Neuronal stem cell (in vitro differentiated cells): ENCODE results near the gene RTN4RL1.

Experiments used
- DNase-seq: peaks from one replicate; pipeline ENCODE4 v3.0.0-alpha.2; 2013; ENCODE audit warnings: low spot score
- H2AFZ ChIP-seq: one replicate; pipeline ENCODE4 v1.6.1; 2013; ENCODE audit warnings: mild to moderate bottlenecking, low read length, inconsistent platforms
- H2AK5ac ChIP-seq: 2 replicates; pipeline ENCODE4 v1.6.1; 2013; ENCODE audit warnings: low read depth, mild to moderate bottlenecking, inconsistent platforms, low read length, moderate library complexity, mixed read lengths
- H2BK120ac ChIP-seq: 2 replicates; pipeline ENCODE4 v1.6.1; 2013; ENCODE audit warnings: low read depth, mild to moderate bottlenecking, inconsistent platforms, low read length, moderate library complexity, mixed read lengths
- H2BK12ac ChIP-seq: one replicate; pipeline ENCODE4 v1.6.1; 2013; ENCODE audit warnings: low read length, inconsistent platforms
- H2BK15ac ChIP-seq: 2 replicates; pipeline ENCODE4 v1.6.1; 2013; ENCODE audit warnings: mild to moderate bottlenecking, low read length, inconsistent platforms, mixed read lengths
- H2BK5ac ChIP-seq: one replicate; pipeline ENCODE4 v1.6.1; 2013; ENCODE audit warnings: inconsistent platforms, mild to moderate bottlenecking, low read length, moderate library complexity
- H3K14ac ChIP-seq: one replicate; pipeline ENCODE4 v1.6.1; 2013; ENCODE audit warnings: low read length, inconsistent platforms
- H3K18ac ChIP-seq: 2 replicates; pipeline ENCODE4 v1.6.1; 2013; ENCODE audit warnings: low read length, inconsistent platforms
- H3K23ac ChIP-seq: 2 replicates; pipeline ENCODE4 v1.6.1; 2013; ENCODE audit warnings: low read depth, mild to moderate bottlenecking, mixed read lengths, low read length, inconsistent platforms; ENCODE audit not compliant: poor library complexity
- H3K27ac ChIP-seq: replicated peaks from 3 replicates; pipeline ENCODE4 v1.5.1; 2013; ENCODE audit warnings: low read length, inconsistent platforms
- H3K27me3 ChIP-seq, 3 experiments: 2 replicates each; pipeline ENCODE4 v1.6.1; 2013; ENCODE audit warnings: low read length in 3 of 3, mild to moderate bottlenecking in 2 of 3, inconsistent platforms in 1 of 3, low read depth in 1 of 3, mixed read lengths in 1 of 3, moderate library complexity in 1 of 3; ENCODE audit not compliant: control insufficient read depth in 3 of 3, insufficient read depth in 3 of 3
- H3K36me3 ChIP-seq, 2 donors: replicated peaks in 1 of 2; 2 replicates each; pipeline ENCODE4 v1.6.1; 2013; ENCODE audit warnings: low read length in 2 of 2; ENCODE audit not compliant: control insufficient read depth in 2 of 2, insufficient read depth in 2 of 2
- H3K4ac ChIP-seq: 2 replicates; pipeline ENCODE4 v1.6.1; 2013; ENCODE audit warnings: inconsistent platforms, mild to moderate bottlenecking, low read length, moderate library complexity
- H3K4me1 ChIP-seq, 2 donors: 1 replicate in 1 of 2; 2 replicates in 1 of 2; pipeline ENCODE4 v1.6.1; 2013; ENCODE audit warnings: low read length in 2 of 2, low read depth in 1 of 2; ENCODE audit not compliant: control insufficient read depth in 2 of 2, insufficient read depth in 1 of 2
- H3K4me2 ChIP-seq: one replicate; pipeline ENCODE4 v1.6.1; 2013; ENCODE audit warnings: mild to moderate bottlenecking, low read length, inconsistent platforms; ENCODE audit not compliant: insufficient read depth, poor library complexity, severe bottlenecking
- H3K4me3 ChIP-seq, 2 donors: 2 replicates each; pipeline ENCODE4 v1.5.1; 2013; ENCODE audit warnings: low read length in 2 of 2, mild to moderate bottlenecking in 2 of 2, inconsistent platforms in 1 of 2, moderate library complexity in 1 of 2
- H3K79me1 ChIP-seq: one replicate; pipeline ENCODE4 v1.6.1; 2013; ENCODE audit warnings: low read depth, mild to moderate bottlenecking, inconsistent platforms, low read length, moderate library complexity
- H3K9ac ChIP-seq: one replicate; pipeline ENCODE4 v1.6.1; 2013; ENCODE audit warnings: mild to moderate bottlenecking, low read depth, low read length, inconsistent platforms; ENCODE audit not compliant: poor library complexity
- H3K9me3 ChIP-seq, 2 donors: replicated peaks in 1 of 2; 2 replicates each; pipeline versions ENCODE3 to v1.6.1; 2013; ENCODE audit warnings: low read length in 2 of 2, mild to moderate bottlenecking in 2 of 2, inconsistent platforms in 1 of 2, low read depth in 1 of 2, mixed read lengths in 1 of 2, moderate library complexity in 1 of 2; ENCODE audit not compliant: control insufficient read depth in 2 of 2, insufficient read depth in 1 of 2
- H4K8ac ChIP-seq: one replicate; pipeline ENCODE4 v1.6.1; 2013; ENCODE audit warnings: low read depth, mild to moderate bottlenecking, inconsistent platforms, low read length, moderate library complexity
- H4K91ac ChIP-seq: one replicate; pipeline ENCODE4 v1.6.1; 2013; ENCODE audit warnings: low read length, low read depth, mild to moderate bottlenecking, inconsistent platforms; ENCODE audit not compliant: poor library complexity
- WGBS, 2 donors: extraction: QIAGEN DNeasy Blood & Tissue Kit; methylation state at CpG; one replicate each; pipeline ENCODE4 v1.1.7; 2013; ENCODE audit warnings: missing lambda C conversion rate in 2 of 2, mixed read lengths in 1 of 2; ENCODE audit not compliant: insufficient read length in 2 of 2, insufficient replicate concordance in 1 of 2; ENCODE audit errors: extremely low coverage in 2 of 2; 5-methylcytosine and 5-hydroxymethylcytosine counted together

Gene RTN4RL1

GRCh38 chr17:1920948-1921351 is 104.2 kb downstream of the RTN4RL1 start:
- Histone ChIP-seq H3K27ac (no peak overlapping the region), H3K36me3 (no peaks in the 10 kb centered on the region), H4K8ac (no peak overlapping the region), H3K14ac (no peak overlapping the region), H3K9me3 (no peaks in the 10 kb centered on the region), H3K4me2 (no peak overlapping the region), H3K27me3 (peaks cover 0 to 18% (median 0%) of the 10 kb centered on the region in 3 experiments), H3K4ac (no peak overlapping the region), H3K23ac (no peak overlapping the region), H2BK120ac (no peak overlapping the region), H2AK5ac (peak overlapping the region; percentile 79), H4K91ac (no peak overlapping the region), H3K9ac (no peak overlapping the region), H3K18ac (no peak overlapping the region), H3K4me3 (no peak overlapping the region), H2BK12ac (no peak overlapping the region), H2BK15ac (peak overlapping the region; percentile 15), H3K4me1 (peaks cover 12 to 14% of the 10 kb centered on the region in 2 donors), H3K79me1 (peaks cover 2% of the 10 kb centered on the region), H2AFZ (no peak overlapping the region), H2BK5ac (no peak overlapping the region)
- no peak for DNase-seq
- no CpG with 5 or more reads among the region's 19 CpGs for WGBS, 2 donors

- H2AK5ac ChIP-seq = no peak overlapping the region
- peaks cover 2% of the 10 kb centered on the region for H3K79me1 ChIP-seq
- H3K27me3 ChIP-seq = peaks cover 0 to 25% (median 0%) of the 10 kb centered on the region in 3 experiments
- no peaks in the 10 kb centered on the region for H3K36me3 ChIP-seq
- DNase-seq = no peak
- no peak overlapping the region for H3K14ac ChIP-seq
- H3K4me1 ChIP-seq = peaks cover 15 to 19% of the 10 kb centered on the region in 2 donors
- WGBS, 2 donors = no CpG with 5 or more reads among the region's 13 CpGs
- no peak overlapping the region for H3K9ac ChIP-seq
- H3K23ac ChIP-seq = no peak overlapping the region
- H3K4me3 ChIP-seq = no peak overlapping the region
- H2BK5ac ChIP-seq = no peak overlapping the region
- no peak overlapping the region for H2BK15ac ChIP-seq
- no peak overlapping the region for H4K91ac ChIP-seq
- no peak overlapping the region for H3K4ac ChIP-seq
- peak overlapping the region; percentile 15 for H2AFZ ChIP-seq
- no peak overlapping the region for H3K27ac ChIP-seq
- no peak overlapping the region for H2BK120ac ChIP-seq
- no peak overlapping the region for H2BK12ac ChIP-seq
- H3K4me2 ChIP-seq = no peak overlapping the region
- H4K8ac ChIP-seq = no peak overlapping the region
- no peak overlapping the region for H3K18ac ChIP-seq
- H3K9me3 ChIP-seq = no peaks in the 10 kb centered on the region
Observed at GRCh38 chr17:1919201-1919600, 105.9 kb downstream of the RTN4RL1 start.

GRCh38 chr17:1918346-1919162 is 106.6 kb downstream of the RTN4RL1 start:
- H3K36me3 ChIP-seq = no peaks in the 10 kb centered on the region
- peak overlapping the region; percentile 74 for H2BK15ac ChIP-seq
- H3K27me3 ChIP-seq = peaks cover 0 to 25% (median 0%) of the 10 kb centered on the region in 3 experiments
- no peak overlapping the region for H4K8ac ChIP-seq
- H4K91ac ChIP-seq = no peak overlapping the region
- no CpG with 5 or more reads among the region's 29 CpGs for WGBS, 2 donors
- H3K79me1 ChIP-seq = peaks cover 2% of the 10 kb centered on the region
- no peaks in the 10 kb centered on the region for H3K9me3 ChIP-seq
- H3K27ac ChIP-seq = no peak overlapping the region
- H3K23ac ChIP-seq = no peak overlapping the region
- H3K9ac ChIP-seq = peak overlapping the region; percentile 9
- H3K4ac ChIP-seq = peak overlapping the region; percentile 69
- peaks cover 16 to 19% of the 10 kb centered on the region in 2 donors for H3K4me1 ChIP-seq
- no peak overlapping the region for H3K4me3 ChIP-seq
- no peak overlapping the region for H2BK5ac ChIP-seq
- H3K4me2 ChIP-seq = no peak overlapping the region
- H2AFZ ChIP-seq = no peak overlapping the region
- H2AK5ac ChIP-seq = peak overlapping the region; percentile 93
- peak overlapping the region; percentile 24 for H2BK12ac ChIP-seq
- H2BK120ac ChIP-seq = peak overlapping the region; percentile 76
- H3K18ac ChIP-seq = peak overlapping the region; percentile 85
- no peak for DNase-seq
- H3K14ac ChIP-seq = no peak overlapping the region

- H3K4ac ChIP-seq = no peak overlapping the region
- H3K4me1 ChIP-seq = peaks cover 19 to 20% of the 10 kb centered on the region in 2 donors
- peak overlapping the region; percentile 21 for H2BK120ac ChIP-seq
- no peak overlapping the region for H4K8ac ChIP-seq
- H3K27me3 ChIP-seq = peaks cover 0 to 25% (median 0%) of the 10 kb centered on the region in 3 experiments
- H2BK15ac ChIP-seq = peak overlapping the region; percentile 10
- H3K27ac ChIP-seq = no peak overlapping the region
- no peaks in the 10 kb centered on the region for H3K9me3 ChIP-seq
- peaks cover 2% of the 10 kb centered on the region for H3K79me1 ChIP-seq
- H4K91ac ChIP-seq = no peak overlapping the region
- H2BK12ac ChIP-seq = peak overlapping the region; percentile 98
- peak overlapping the region; percentile 73 for H3K14ac ChIP-seq
- peak overlapping the region; percentile 65 for H3K9ac ChIP-seq
- H3K18ac ChIP-seq = peak overlapping the region; percentile 71
- no peak overlapping the region for H3K4me3 ChIP-seq
- WGBS, 2 donors = no CpG with 5 or more reads among the region's 29 CpGs
- H2AK5ac ChIP-seq = peak overlapping the region; percentile 96
- no peaks in the 10 kb centered on the region for H3K36me3 ChIP-seq
- peak overlapping the region; percentile 16 for H3K23ac ChIP-seq
- no peak for DNase-seq
- H2AFZ ChIP-seq = peak overlapping the region; percentile 56
- H3K4me2 ChIP-seq = no peak overlapping the region
- H2BK5ac ChIP-seq = no peak overlapping the region
Observed at GRCh38 chr17:1916963-1917715, 108.0 kb downstream of the RTN4RL1 start.
